Coronary artery (tissue), 2 donors: ENCODE results near the gene AQP12A.

ENCODE experiments used
- DNase-seq: peaks from one replicate; pipeline ENCODE4 v3.0.0-alpha.2; 2017; ENCODE audit warnings: low spot score
- H3K27ac ChIP-seq, 2 donors: fragments of 200-600 bp; sonication (generic); one replicate each; pipeline ENCODE4 v1.5.1; 2016 to 2019
- H3K4me3 ChIP-seq: fragments of 200-600 bp; sonication (generic); 2 replicates; pipeline ENCODE4 v1.5.1; 2016; ENCODE audit warnings: mild to moderate bottlenecking, moderate library complexity
- CTCF ChIP-seq: fragments of 200-600 bp; sonication (generic); IDR thresholded peaks from one replicate; pipeline ENCODE4 v1.5.1; 2019; ENCODE audit warnings: antibody characterized with exemption

AQP12A gene

GRCh38 chr2:240645346-240645745 is 46.3 kb upstream of the AQP12A start:
- Histone ChIP-seq H3K27ac (no peak overlapping the region), H3K4me3 (no peak overlapping the region)
- no peak for DNase-seq
- TF ChIP-seq CTCF, result no peak

- DNase-seq, result no peak
- no peak for TF ChIP-seq CTCF
- no peak overlapping the region for H3K27ac ChIP-seq
- no peak overlapping the region for H3K4me3 ChIP-seq
These were observed 45.9 kb upstream of the AQP12A start for GRCh38 chr2:240645801-240646175.

GRCh38 chr2:240646176-240646899 is 45.3 kb upstream of the AQP12A start:
- peak; percentile 70 for DNase-seq
- H3K27ac ChIP-seq, result no peak overlapping the region
- H3K4me3 ChIP-seq, result no peak overlapping the region
- TF ChIP-seq CTCF, result no peak

GRCh38 chr2:240646900-240647502 is 44.7 kb upstream of the AQP12A start:
- no peak overlapping the region for H3K27ac ChIP-seq
- peak; percentile 64 for DNase-seq
- no peak overlapping the region for H3K4me3 ChIP-seq
- TF ChIP-seq CTCF, result no peak

- Histone ChIP-seq H3K4me3 (no peak overlapping the region), H3K27ac (no peak overlapping the region)
- no peak for TF ChIP-seq CTCF
- peak; percentile 68 for DNase-seq
These were observed 44.0 kb upstream of the AQP12A start for GRCh38 chr2:240647503-240648154.

GRCh38 chr2:240648155-240648649 is 43.5 kb upstream of the AQP12A start:
- no peak for TF ChIP-seq CTCF
- Histone ChIP-seq H3K4me3 (no peak overlapping the region), H3K27ac (no peak overlapping the region)
- peak; percentile 56 for DNase-seq
